ENCODE results near the gene MRPL53.
A peak's percentile ranks its signal among the peaks of the same experiment; 100 is the strongest.

Gene MRPL53

DNA sequence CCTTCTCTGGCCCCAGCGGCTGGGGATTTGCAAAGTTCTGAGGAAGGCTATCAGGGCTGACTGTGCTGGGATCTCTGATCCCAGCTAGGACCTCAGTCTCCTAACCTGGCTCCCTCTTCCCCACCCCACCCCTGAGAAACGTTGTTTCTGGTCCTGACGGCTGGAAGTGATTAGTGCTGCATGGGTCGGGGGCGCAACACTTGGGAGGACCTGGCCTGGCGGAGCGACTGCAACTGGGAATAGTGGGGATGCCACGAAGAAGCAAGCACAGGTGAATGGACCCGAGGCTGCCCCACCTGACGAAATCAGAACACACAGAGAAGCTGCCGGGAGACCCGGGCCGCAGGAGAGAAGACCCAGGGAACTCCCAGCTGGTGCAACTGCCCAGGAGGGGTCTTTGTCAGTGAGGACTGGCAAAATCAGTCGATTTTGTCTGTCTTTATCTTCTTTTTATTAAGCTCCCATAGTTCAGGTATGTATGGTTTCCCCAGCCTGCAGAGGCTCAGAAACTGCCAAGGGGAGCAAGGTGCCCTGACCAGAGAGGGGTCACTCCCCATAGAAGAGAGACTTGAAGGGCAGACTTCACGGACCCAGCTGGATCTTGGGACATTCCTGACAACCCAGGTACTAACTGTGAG lies 27.6 kb upstream of the MRPL53 start:
- no peak overlapping the region for H3K4me3 ChIP-seq (replicated peaks; ENCODE audit: insufficient read depth, low read length)
- no peak for DNase-seq (ENCODE audit: low read depth in 1 of 2, low spot score in 1 of 2)
- no peak overlapping the region for H3K27ac ChIP-seq (replicated peaks)
- no peak for TF ChIP-seq POLR2AphosphoS5 (IDR thresholded peaks at IDR 0.05; ENCODE audit: low read depth)
- TF ChIP-seq, protein P1, sequence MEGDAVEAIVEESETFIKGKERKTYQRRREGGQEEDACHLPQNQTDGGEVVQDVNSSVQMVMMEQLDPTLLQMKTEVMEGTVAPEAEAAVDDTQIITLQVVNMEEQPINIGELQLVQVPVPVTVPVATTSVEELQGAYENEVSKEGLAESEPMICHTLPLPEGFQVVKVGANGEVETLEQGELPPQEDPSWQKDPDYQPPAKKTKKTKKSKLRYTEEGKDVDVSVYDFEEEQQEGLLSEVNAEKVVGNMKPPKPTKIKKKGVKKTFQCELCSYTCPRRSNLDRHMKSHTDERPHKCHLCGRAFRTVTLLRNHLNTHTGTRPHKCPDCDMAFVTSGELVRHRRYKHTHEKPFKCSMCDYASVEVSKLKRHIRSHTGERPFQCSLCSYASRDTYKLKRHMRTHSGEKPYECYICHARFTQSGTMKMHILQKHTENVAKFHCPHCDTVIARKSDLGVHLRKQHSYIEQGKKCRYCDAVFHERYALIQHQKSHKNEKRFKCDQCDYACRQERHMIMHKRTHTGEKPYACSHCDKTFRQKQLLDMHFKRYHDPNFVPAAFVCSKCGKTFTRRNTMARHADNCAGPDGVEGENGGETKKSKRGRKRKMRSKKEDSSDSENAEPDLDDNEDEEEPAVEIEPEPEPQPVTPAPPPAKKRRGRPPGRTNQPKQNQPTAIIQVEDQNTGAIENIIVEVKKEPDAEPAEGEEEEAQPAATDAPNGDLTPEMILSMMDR (IDR thresholded peaks at IDR 0.05; ENCODE audit: insufficient read depth, low read length), result no peak
- no peak for TF ChIP-seq GABPA (IDR thresholded peaks at IDR 0.05; ENCODE audit: low read depth)
- TF ChIP-seq, protein P2, sequence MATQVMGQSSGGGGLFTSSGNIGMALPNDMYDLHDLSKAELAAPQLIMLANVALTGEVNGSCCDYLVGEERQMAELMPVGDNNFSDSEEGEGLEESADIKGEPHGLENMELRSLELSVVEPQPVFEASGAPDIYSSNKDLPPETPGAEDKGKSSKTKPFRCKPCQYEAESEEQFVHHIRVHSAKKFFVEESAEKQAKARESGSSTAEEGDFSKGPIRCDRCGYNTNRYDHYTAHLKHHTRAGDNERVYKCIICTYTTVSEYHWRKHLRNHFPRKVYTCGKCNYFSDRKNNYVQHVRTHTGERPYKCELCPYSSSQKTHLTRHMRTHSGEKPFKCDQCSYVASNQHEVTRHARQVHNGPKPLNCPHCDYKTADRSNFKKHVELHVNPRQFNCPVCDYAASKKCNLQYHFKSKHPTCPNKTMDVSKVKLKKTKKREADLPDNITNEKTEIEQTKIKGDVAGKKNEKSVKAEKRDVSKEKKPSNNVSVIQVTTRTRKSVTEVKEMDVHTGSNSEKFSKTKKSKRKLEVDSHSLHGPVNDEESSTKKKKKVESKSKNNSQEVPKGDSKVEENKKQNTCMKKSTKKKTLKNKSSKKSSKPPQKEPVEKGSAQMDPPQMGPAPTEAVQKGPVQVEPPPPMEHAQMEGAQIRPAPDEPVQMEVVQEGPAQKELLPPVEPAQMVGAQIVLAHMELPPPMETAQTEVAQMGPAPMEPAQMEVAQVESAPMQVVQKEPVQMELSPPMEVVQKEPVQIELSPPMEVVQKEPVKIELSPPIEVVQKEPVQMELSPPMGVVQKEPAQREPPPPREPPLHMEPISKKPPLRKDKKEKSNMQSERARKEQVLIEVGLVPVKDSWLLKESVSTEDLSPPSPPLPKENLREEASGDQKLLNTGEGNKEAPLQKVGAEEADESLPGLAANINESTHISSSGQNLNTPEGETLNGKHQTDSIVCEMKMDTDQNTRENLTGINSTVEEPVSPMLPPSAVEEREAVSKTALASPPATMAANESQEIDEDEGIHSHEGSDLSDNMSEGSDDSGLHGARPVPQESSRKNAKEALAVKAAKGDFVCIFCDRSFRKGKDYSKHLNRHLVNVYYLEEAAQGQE (IDR thresholded peaks at IDR 0.05; ENCODE audit: insufficient replicate concordance, low read depth), result no peak
- no peak for TF ChIP-seq SPI1 (IDR thresholded peaks at IDR 0.05; ENCODE audit: borderline replicate concordance, low read depth)
- peaks cover 60% of the 10 kb centered on the region for H3K27me3 ChIP-seq (ENCODE audit: insufficient read depth, poor library complexity, severe bottlenecking)

- no peak within 1 kb of the TSS for H3K4me3 ChIP-seq (replicated peaks; ENCODE audit: insufficient read depth, low read length)
- TF ChIP-seq, protein P2 (IDR thresholded peaks at IDR 0.05; ENCODE audit: insufficient replicate concordance, low read depth), result no peak
- no peak for TF ChIP-seq SPI1 (IDR thresholded peaks at IDR 0.05; ENCODE audit: borderline replicate concordance, low read depth)
- TF ChIP-seq, protein P1 (IDR thresholded peaks at IDR 0.05; ENCODE audit: insufficient read depth, low read length), result no peak
- TF ChIP-seq GABPA (IDR thresholded peaks at IDR 0.05; ENCODE audit: low read depth), result no peak
- no peak for TF ChIP-seq POLR2AphosphoS5 (IDR thresholded peaks at IDR 0.05; ENCODE audit: low read depth)
- peak in 1 of 2 experiments; percentile 27 for DNase-seq (ENCODE audit: low read depth in 1 of 2, low spot score in 1 of 2)
- peaks cover 60% of the 10 kb centered on the region for H3K27me3 ChIP-seq (ENCODE audit: insufficient read depth, poor library complexity, severe bottlenecking)
- no peak within 1 kb of the TSS for H3K27ac ChIP-seq (replicated peaks)
These were observed 26.9 kb upstream of the MRPL53 start, which contains the start of gene LBX2 for GRCh38 chr2:74499267-74499939. TSS of gene LBX2 (minus strand) at chr2:74499603. CDS start at chr2:74499537, 66 bp downstream.

DNA sequence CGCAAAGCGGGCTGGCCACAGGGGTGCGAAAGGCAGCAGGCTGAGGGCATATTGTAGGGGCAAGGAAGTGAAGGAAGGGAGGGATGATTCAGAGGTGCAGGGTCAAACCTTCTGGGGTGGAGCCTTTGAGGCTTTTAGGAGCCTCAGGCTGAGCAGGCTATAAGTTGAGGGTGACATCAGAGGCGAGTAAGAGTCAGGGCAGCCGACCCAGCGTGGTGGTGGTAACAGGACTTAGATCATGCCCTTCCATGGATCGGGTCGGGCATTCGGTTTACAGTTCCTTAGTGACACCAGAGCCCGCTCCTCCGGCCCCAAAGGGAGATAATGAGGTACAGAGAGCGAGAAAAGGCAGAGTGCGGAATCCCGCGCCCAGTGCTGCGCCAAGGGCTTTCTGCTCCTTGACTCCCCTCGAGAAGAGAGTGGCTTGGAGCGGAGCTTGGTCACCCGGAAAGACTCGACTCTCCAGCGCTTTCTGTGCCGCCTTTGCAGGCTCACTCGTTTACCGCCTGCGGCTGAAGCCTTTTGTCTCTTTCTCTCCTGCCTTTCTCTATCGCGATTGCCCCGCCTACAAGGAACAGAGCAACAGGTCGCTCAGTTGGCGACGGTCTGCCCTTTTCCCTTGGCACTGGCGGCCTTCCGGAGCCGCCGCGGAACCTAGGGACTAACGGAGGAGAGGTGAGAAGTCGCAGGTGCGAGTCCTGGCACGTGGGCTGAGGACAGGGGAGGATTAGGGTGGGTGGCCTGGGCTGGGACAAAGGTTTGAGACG lies 26.2 kb upstream of the MRPL53 start:
- Histone ChIP-seq H3K4me3 (replicated peaks; ENCODE audit: insufficient read depth, low read length) (no peak overlapping the region), H3K27me3 (ENCODE audit: insufficient read depth, poor library complexity, severe bottlenecking) (peaks cover 60% of the 10 kb centered on the region), H3K27ac (replicated peaks) (no peak overlapping the region)
- no peak for DNase-seq (ENCODE audit: low read depth in 1 of 2, low spot score in 1 of 2)
- TF ChIP-seq, protein P1 (IDR thresholded peaks at IDR 0.05; ENCODE audit: insufficient read depth, low read length), result no peak
- TF ChIP-seq POLR2AphosphoS5 (IDR thresholded peaks at IDR 0.05; ENCODE audit: low read depth), result no peak
- TF ChIP-seq GABPA (IDR thresholded peaks at IDR 0.05; ENCODE audit: low read depth), result no peak
- TF ChIP-seq, protein P2 (IDR thresholded peaks at IDR 0.05; ENCODE audit: insufficient replicate concordance, low read depth), result no peak
- TF ChIP-seq SPI1 (IDR thresholded peaks at IDR 0.05; ENCODE audit: borderline replicate concordance, low read depth), result no peak
